DOHH2 (cell line): Measurements from ENCODE around the gene SETD1A.

Source experiments
- H3F3A ChIP-seq: fragments of 200-600 bp; sonication (generic), shearing (Covaris generic); 2 replicates; pipeline ENCODE4 v1.6.0; 2016; ENCODE audit warnings: antibody characterized with exemption, mild to moderate bottlenecking; ENCODE audit not compliant: control insufficient read depth, insufficient read depth
- H3K27ac ChIP-seq: fragments of 200-600 bp; sonication (generic); 2 replicates; pipeline ENCODE4 v1.5.1; 2014; ENCODE audit warnings: low read depth, mild to moderate bottlenecking, low read length, moderate library complexity
- H3K27me3 ChIP-seq: fragments of 200-600 bp; sonication (generic); 2 replicates; pipeline ENCODE4 v1.6.1; 2014; ENCODE audit warnings: mild to moderate bottlenecking, low read length, mixed read lengths; ENCODE audit not compliant: control insufficient read depth
- H3K36me3 ChIP-seq: fragments of 200-600 bp; sonication (generic); 2 replicates; pipeline ENCODE4 v1.6.1; 2014; ENCODE audit warnings: mild to moderate bottlenecking, low read length, moderate library complexity, mixed read lengths; ENCODE audit not compliant: control insufficient read depth
- H3K4me1 ChIP-seq: fragments of 200-600 bp; sonication (generic); 2 replicates; pipeline ENCODE4 v1.6.1; 2014; ENCODE audit warnings: mild to moderate bottlenecking, low read length, mixed read lengths; ENCODE audit not compliant: control insufficient read depth
- H3K4me2 ChIP-seq: fragments of 200-600 bp; sonication (generic); 2 replicates; pipeline ENCODE4 v1.6.0; 2014; ENCODE audit warnings: mild to moderate bottlenecking, low read length, moderate library complexity
- H3K4me3 ChIP-seq: fragments of 200-600 bp; sonication (generic); 2 replicates; pipeline ENCODE4 v1.5.1; 2014; ENCODE audit warnings: mild to moderate bottlenecking, low read length, mixed read lengths
- H3K79me2 ChIP-seq: fragments of 200-600 bp; sonication (generic); 2 replicates; pipeline ENCODE4 v1.6.1; 2014; ENCODE audit warnings: mild to moderate bottlenecking, low read length, mixed read lengths; ENCODE audit not compliant: control insufficient read depth
- H3K9me2 ChIP-seq: fragments of 200-600 bp; sonication (generic); replicated peaks from 2 replicates; pipeline ENCODE4 v1.6.1; 2014; ENCODE audit warnings: mild to moderate bottlenecking, low read length, mixed read lengths; ENCODE audit not compliant: control insufficient read depth
- H3K9me3 ChIP-seq: fragments of 200-600 bp; sonication (generic); 2 replicates; pipeline ENCODE4 v1.6.1; 2014; ENCODE audit warnings: antibody characterized with exemption, low read length, mixed read lengths; ENCODE audit not compliant: control insufficient read depth, insufficient read depth
- H4K20me1 ChIP-seq: fragments of 200-600 bp; sonication (generic); 2 replicates; pipeline ENCODE4 v1.6.0; 2014; ENCODE audit warnings: low read depth, mild to moderate bottlenecking, antibody characterized with exemption, low read length, moderate library complexity; ENCODE audit not compliant: control insufficient read depth, insufficient read depth
- CTCF ChIP-seq: fragments of 200-600 bp; sonication (generic); IDR thresholded peaks from one replicate; pipeline ENCODE4 v1.5.1; 2014; ENCODE audit warnings: antibody characterized with exemption, mild to moderate bottlenecking, low read depth, low read length; ENCODE audit not compliant: poor library complexity, severe bottlenecking
- EZH2phosphoT487 ChIP-seq: fragments of 200-600 bp; sonication (generic); IDR thresholded peaks from 2 replicates; pipeline ENCODE4 v1.6.1; 2017; ENCODE audit warnings: borderline replicate concordance, mild to moderate bottlenecking, antibody characterized with exemption, low read length, moderate library complexity, mixed read lengths

Gene SETD1A

GRCh38 chr16:30992276-30992780 is 34.8 kb downstream of the SETD1A start:
- no peaks in the 10 kb centered on the region for H4K20me1 ChIP-seq
- TF ChIP-seq EZH2phosphoT487, result no peak
- TF ChIP-seq CTCF, result no peak
- no peak overlapping the region for H3K4me3 ChIP-seq
- no peaks in the 10 kb centered on the region for H3K36me3 ChIP-seq
- no peaks in the 10 kb centered on the region for H3K79me2 ChIP-seq
- no peak overlapping the region for H3K4me2 ChIP-seq
- no peak overlapping the region for H3K27ac ChIP-seq
- no peaks in the 10 kb centered on the region for H3K9me3 ChIP-seq
- no peaks in the 10 kb centered on the region for H3F3A ChIP-seq
- H3K27me3 ChIP-seq, result 0 out of 2 replicates have a peak, but pooled peaks cover 2% of the 10 kb centered on the region
- peaks cover 7% of the 10 kb centered on the region for H3K4me1 ChIP-seq
- H3K9me2 ChIP-seq, result no peaks in the 10 kb centered on the region

GRCh38 chr16:30992931-30993816 is 35.6 kb downstream of the SETD1A start:
- peaks cover 7% of the 10 kb centered on the region for H3K4me1 ChIP-seq
- H3K27ac ChIP-seq, result no peak overlapping the region
- H3K4me3 ChIP-seq, result no peak overlapping the region

GRCh38 chr16:30995927-30996323 is 38.4 kb downstream of the SETD1A start:
- Histone ChIP-seq H3K27me3 (peaks cover 9% of the 10 kb centered on the region), H3K4me2 (no peak overlapping the region), H3K4me1 (peaks cover 7% of the 10 kb centered on the region), H3K36me3 (no peaks in the 10 kb centered on the region), H3K9me3 (no peaks in the 10 kb centered on the region), H4K20me1 (no peaks in the 10 kb centered on the region), H3F3A (no peaks in the 10 kb centered on the region), H3K4me3 (no peak overlapping the region), H3K9me2 (no peaks in the 10 kb centered on the region), H3K27ac (no peak overlapping the region), H3K79me2 (no peaks in the 10 kb centered on the region)
- no peak for TF ChIP-seq EZH2phosphoT487
- no peak for TF ChIP-seq CTCF

More at GRCh38 chr16:30992931-30993816, 35.6 kb downstream of the SETD1A start:
- Histone ChIP-seq H3K9me2 (no peaks in the 10 kb centered on the region), H3K27me3 (0 out of 2 replicates have a peak, but pooled peaks cover 2% of the 10 kb centered on the region), H3K4me2 (no peak overlapping the region), H3K79me2 (no peaks in the 10 kb centered on the region), H3F3A (no peaks in the 10 kb centered on the region), H3K36me3 (no peaks in the 10 kb centered on the region), H3K9me3 (no peaks in the 10 kb centered on the region), H4K20me1 (no peaks in the 10 kb centered on the region)
- TF ChIP-seq CTCF, result no peak
- no peak for TF ChIP-seq EZH2phosphoT487
